Activated CD8-positive, alpha-beta memory T cell treated with anti-CD3 and anti-CD28 coated beads for 36 hours (primary cell): ENCODE data around the gene CCM2L. TPM values are rescaled to one million over a fixed set of nuclear protein-coding genes. Genes with fewer than 3 reads are reported as not detected.

Source experiments
- CTCF ChIA-PET: fragments of 350-600 bp; sonication (Branson Sonifier 250); formaldehyde crosslinking; loops from one replicate; lab custom pipeline; 2021; ENCODE audit warnings: antibody characterized with exemption; lab: Charles Lee
- POLR2A ChIA-PET: fragments of 350-600 bp; sonication (Branson Sonifier 250); formaldehyde crosslinking; loops from one replicate; lab custom pipeline; 2021; ENCODE audit warnings: antibody characterized with exemption; lab: Charles Lee
- total RNA-seq, 2 experiments: library from RNA; stranded (reverse); gene quantifications; one replicate each; pipeline ENCODE4 v1.2.3, GENCODE V29; 2021

The CCM2L gene
- total RNA-seq, 2 experiments from 2014 or later: not detected

DNA sequence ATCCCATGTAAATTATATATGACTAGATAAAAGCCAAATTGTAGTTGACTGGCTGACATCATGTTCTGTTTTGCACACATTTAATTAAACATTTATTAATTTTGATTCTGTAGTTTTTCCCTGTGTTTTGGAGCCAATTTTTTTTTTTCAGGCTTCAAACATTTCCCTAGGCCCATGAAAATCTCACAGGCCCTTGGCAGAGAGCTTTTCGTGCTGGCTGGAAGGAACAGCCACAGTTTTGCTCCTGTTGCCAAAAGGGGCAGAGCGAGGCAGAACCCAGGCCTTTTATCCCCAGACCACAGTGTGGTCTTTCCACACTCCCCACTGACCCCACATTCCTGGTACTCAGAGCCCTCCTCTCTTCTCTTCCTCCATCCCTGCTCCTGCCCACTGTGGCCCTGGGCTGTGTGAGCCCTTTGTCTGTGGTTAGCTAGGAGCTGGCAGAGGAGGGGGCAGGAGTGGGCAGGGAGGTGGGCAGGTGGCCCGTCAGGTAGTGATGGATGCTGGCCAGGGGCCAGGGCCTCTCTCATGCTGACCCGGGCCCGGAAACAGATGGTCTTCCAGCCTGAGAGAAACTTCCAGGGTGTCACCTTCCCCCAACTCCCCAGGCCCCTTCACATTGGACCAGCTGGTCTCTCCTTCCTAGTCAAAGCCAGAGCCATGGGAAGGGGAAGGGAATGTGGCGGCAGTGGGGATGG is 19.4 kb upstream of the CCM2L start:
- ChIA-PET POLR2A (no interaction called here), CTCF (interaction anchor here (0.8 kb wide), 1 partner anchor 138 kb away, joined by 3 read pairs; no protein-coding TSS in a partner anchor)

DNA sequence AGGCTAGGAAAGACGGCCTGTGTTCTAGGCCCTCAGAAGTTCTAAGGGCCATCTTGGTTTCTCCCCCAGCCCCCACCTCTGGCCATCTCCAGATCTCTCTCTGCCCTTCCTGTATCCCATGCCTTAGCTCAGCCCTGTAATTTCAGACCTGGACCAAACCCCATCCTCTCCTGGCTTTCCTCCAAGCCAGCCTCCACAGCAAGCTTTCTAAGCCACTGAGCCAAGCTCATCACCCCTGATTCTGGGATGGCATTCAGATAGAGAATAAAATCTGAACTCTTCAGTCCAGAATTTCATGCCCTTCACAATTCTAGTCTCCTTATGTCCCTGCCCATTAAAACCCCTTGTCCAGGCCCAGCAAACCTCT is 18.9 kb upstream of the CCM2L start:
- POLR2A ChIA-PET: no interaction called here
- CTCF ChIA-PET: interaction anchor here (0.8 kb wide), 1 partner anchor 139 kb away, joined by 3 read pairs; no protein-coding TSS in a partner anchor

GRCh38 chr20:31992086-31992485 is 18.2 kb upstream of the CCM2L start:
- POLR2A ChIA-PET: no interaction called here
- CTCF ChIA-PET: no interaction called here

GRCh38 chr20:31996996-31997395 is 13.2 kb upstream of the CCM2L start:
- ChIA-PET CTCF (no interaction called here), POLR2A (no interaction called here)

DNA sequence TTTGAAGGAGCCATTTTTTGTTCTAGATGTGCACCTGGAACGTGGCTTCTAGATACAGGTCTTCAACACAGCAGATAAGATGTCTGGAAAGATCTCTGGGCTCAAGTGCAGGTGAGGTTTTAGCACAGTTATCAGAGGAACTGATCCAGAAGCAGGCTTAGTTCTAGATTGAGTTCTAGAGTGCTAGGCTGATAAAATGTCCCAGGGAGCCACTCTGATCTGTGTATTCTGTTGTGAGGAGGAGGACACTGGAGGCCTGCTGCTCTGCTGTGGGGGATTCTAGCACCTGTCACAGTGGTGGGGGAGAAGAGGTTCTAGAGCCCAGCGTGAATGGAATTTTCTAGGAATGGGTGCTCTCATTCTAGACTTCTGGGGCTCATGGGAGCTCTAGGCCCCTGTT is 12.0 kb upstream of the CCM2L start:
- CTCF ChIA-PET: no interaction called here
- POLR2A ChIA-PET: no interaction called here

GRCh38 chr20:32003325-32003724 is 6.9 kb upstream of the CCM2L start:
- ChIA-PET POLR2A (no interaction called here), CTCF (no interaction called here)

DNA sequence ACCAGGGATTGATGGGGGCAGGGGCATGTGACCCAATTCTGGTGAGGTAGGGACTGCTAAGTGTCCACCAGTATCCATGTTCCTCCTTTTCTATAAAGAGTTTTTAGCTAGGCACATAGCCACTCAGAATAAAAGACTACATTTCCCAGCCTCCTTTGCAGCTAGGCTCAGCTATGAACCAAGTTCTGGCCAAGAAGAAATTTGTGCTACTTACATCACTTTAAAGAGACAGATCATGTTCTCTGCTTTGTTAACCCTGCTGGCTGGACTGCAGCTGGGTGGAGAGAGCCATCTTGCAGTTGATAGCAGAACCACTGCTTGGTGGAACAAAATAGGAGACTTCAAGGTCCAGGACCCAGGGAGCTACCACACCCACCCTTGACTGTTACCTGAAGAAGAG is 5.3 kb upstream of the CCM2L start:
- CTCF ChIA-PET: interaction anchor here (0.5 kb wide), 1 partner anchor 741 kb away, joined by 4 read pairs; no protein-coding TSS in a partner anchor
- POLR2A ChIA-PET: no interaction called here

GRCh38 chr20:32006053-32006452 is 4.2 kb upstream of the CCM2L start:
- CTCF ChIA-PET: interaction anchor here (0.6 kb wide), 1 partner anchor 90 kb away, joined by 4 read pairs; no protein-coding TSS in a partner anchor
- POLR2A ChIA-PET: no interaction called here

- ChIA-PET CTCF (interaction anchor here (0.6 to 0.7 kb wide), 2 partner anchors 25 to 89 kb away, joined by 3 to 4 read pairs; no protein-coding TSS in a partner anchor), POLR2A (no interaction called here)
Measured at GRCh38 chr20:32006841-32007786, 3.1 kb upstream of the CCM2L start.

GRCh38 chr20:32007787-32008616 is 2.2 kb upstream of the CCM2L start:
- POLR2A ChIA-PET: no interaction called here

GRCh38 chr20:32009564-32009963 is 674 bp upstream of the CCM2L start:
- ChIA-PET CTCF (no interaction called here), POLR2A (no interaction called here)

More at GRCh38 chr20:32007787-32008616, 2.2 kb upstream of the CCM2L start:
- CTCF ChIA-PET: no interaction called here

DNA sequence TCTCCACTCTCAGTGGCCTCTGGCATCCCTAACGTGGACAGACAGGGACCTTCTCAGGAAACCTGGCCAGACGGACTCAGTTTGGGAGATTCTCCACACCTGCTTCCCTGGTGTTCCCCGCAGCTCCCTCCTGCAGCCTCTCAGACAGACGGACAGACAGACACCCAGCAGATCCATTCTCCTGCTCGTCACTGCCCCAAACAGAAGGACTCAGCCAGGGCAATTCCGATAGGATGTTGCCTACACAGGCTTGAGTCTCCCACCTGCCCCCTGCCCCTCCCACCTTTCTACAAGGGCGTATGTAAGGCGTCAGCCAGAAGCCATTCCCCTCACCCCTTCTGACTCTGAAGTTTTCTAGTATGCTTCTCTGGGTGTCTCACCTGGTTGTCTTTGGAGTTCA is 428 bp downstream of the CCM2L start:
- POLR2A ChIA-PET: no interaction called here
- CTCF ChIA-PET: no interaction called here

DNA sequence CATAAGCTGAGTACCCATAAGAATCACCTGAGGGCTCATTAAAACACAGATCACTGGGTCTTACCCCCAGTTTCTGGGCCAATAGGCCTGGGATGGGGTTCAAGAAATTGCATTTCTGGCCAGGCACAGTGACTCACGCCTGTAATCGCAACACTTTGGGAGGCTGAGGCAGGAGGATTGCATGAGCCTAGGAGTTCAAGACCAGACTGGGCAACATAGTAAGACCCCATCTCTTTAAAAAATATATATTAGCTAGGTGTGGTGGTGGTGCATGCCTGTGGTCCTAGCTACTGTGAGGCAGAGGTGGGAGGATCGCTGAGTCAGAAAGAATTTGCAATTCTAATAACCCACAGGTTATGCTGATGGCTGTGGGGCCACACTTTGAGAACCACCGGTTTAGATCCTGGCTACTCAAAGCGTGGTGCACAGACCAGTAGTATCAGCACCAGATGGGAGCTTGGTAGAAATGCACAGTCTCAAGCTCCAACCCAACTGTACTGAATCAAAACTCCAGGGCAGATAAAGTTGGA is 2.0 kb downstream of the CCM2L start:
- ChIA-PET POLR2A (no interaction called here), CTCF (interaction anchor here (1.6 kb wide), 1 partner anchor 18 kb away, joined by 4 read pairs; no protein-coding TSS in a partner anchor)

GRCh38 chr20:32013326-32013725 is 3.1 kb downstream of the CCM2L start:
- ChIA-PET CTCF (interaction anchor here (0.5 to 1.6 kb wide), 2 partner anchors 17 to 410 kb away, joined by 3 to 4 read pairs; no protein-coding TSS in a partner anchor), POLR2A (no interaction called here)

- POLR2A ChIA-PET: no interaction called here
- CTCF ChIA-PET: interaction anchor here (0.7 to 1.2 kb wide), 2 partner anchors 163 to 171 kb away, joined by 3 read pairs; no protein-coding TSS in a partner anchor
Measured at GRCh38 chr20:32017711-32018251, 7.5 kb downstream of the CCM2L start.

DNA sequence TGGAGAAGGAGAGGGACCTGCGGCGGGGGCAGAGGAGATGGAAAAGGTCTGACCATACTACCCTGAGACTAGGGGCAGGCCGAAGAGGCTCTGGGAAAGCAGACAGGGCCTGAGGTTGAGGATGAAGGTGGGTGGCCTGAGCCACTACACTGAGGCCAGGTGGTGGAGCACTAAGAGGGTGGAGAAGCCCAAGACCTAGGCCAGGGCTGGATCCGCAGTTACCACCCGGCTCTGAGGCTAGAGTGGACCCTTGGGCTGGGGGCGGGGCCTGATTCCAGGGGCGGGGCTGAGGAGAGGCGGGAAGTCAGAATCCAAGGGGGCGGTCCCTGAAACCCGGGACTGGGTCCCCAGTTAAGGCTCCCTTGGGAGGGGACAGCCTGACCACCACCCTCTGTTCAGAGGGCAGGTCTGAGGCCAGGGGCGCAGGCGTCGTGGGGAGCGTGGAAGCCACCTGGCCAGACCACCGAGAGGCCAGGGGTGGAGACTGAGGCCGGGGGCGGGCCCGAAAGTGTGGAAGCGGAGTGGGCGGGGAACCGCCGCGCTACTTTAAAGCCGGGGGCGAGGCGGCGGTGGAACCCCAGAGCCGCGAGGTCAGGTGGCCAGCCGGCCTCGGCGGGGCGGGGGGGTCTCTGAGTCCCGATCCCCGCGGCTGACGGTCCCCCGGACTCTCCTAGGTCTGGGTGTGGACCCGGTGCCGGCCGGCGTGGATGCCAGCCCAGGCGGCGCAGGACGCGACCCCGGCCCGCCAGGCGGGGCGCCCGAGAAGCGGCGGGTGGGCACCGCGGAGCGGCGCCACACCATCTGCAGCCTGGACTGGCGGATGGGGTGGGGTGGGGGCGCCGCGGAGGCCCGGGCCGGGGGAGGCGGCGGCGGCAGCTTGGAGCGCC is 8.3 kb downstream of the CCM2L start:
- ChIA-PET POLR2A (no interaction called here), CTCF (interaction anchor here (2.2 kb wide), 1 partner anchor 12 kb away, joined by 17 read pairs; no protein-coding TSS in a partner anchor)

GRCh38 chr20:32019156-32019510 is 8.9 kb downstream of the CCM2L start:
- ChIA-PET CTCF (interaction anchor here (2.2 kb wide), 1 partner anchor 12 kb away, joined by 17 read pairs; no protein-coding TSS in a partner anchor), POLR2A (no interaction called here)
